Dermis microvascular lymphatic vessel endothelial cell (primary cell): ENCODE results near the gene NDUFB10. TPM values are rescaled to one million over a fixed set of nuclear protein-coding genes. Genes with fewer than 3 reads are reported as not detected.
"Not testable (repeated sequence)": the region's sequence is repeated elsewhere in the genome, so short reads cannot be mapped to it uniquely, and the experiment has no call there.

ENCODE experiments used
- DNase-seq, 2 donors: peaks; one replicate each; pipeline versions ENCODE4 v3.0.0 to v3.0.0-alpha.2; 2010; ENCODE audit warnings: low read depth in 2 of 2
- total RNA-seq: library from RNA; depleted of rRNA; stranded (reverse); fragments of >200 nt; gene quantifications from 2 replicates; pipeline ENCODE4 v1.2.1, GENCODE V29; 2014

NDUFB10 gene
- 137 and 147 TPM in 2 replicates for total RNA-seq

- DNase-seq = peak; percentile 83 to 93
Measured at GRCh38 chr16:1959269-1960039, at the start of gene NDUFB10. NDUFB10 (plus strand) TSS chr16:1959538; CDS start chr16:1959625, 87 bp downstream.

GRCh38 chr16:1909561-1910231 lies 49.6 kb upstream of the NDUFB10 start:
- DNase-seq = no peak

- no peak for DNase-seq
Measured at GRCh38 chr16:1911467-1912214, 47.7 kb upstream of the NDUFB10 start.

GRCh38 chr16:1912215-1912543 lies 47.2 kb upstream of the NDUFB10 start:
- no peak for DNase-seq

GRCh38 chr16:1913327-1914083 lies 45.8 kb upstream of the NDUFB10 start:
- no peak for DNase-seq

DNA sequence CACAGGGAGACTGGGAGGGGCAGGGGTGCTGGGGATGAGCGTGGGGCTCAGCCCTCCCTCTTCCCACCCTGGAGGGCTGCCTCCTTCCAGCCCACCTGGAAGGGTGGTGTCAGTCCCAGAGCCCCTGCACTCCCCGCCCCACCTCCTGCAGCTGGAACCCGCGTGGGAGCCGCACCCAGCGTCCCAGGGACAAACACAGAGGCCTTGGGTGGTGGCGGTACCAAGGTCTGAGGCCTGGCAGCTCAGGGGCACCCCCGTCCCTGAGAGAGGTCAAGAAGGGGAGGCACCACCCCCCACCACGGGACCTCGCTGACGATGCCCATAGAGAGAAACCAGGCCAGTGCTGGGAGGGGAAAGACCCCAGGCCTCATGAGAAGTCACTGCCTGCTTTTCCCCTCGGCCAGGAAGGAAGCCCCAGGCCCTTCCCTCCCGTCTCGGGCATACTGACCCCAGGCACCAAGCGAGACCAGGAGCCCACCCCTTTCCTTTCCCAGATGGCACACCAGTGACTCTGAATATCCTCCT lies 45.2 kb upstream of the NDUFB10 start:
- DNase-seq = no peak

DNA sequence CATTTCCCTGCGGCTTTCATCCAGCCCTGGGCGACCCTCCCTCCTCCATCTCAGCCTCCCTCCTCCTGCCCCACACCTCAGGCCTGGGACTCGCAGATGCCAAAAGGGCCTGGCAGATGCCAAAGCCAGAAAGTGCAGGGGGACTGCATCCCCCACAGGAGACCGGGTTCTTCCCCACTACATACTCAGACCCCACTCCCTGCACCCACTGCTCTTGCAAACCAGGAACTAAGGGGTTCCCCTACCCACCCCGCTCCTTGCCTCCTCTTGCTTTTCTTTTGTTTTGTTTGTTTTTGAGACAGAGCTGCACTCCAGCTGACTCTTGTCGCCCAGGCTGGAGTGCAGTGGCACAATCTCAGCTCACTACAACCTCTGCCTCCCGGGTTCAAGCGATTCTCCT lies 44.4 kb upstream of the NDUFB10 start:
- no peak for DNase-seq

- DNase-seq = no peak
Measured at GRCh38 chr16:1915732-1916639, 43.4 kb upstream of the NDUFB10 start.

GRCh38 chr16:1916640-1916990 lies 42.7 kb upstream of the NDUFB10 start:
- DNase-seq = no peak

DNA sequence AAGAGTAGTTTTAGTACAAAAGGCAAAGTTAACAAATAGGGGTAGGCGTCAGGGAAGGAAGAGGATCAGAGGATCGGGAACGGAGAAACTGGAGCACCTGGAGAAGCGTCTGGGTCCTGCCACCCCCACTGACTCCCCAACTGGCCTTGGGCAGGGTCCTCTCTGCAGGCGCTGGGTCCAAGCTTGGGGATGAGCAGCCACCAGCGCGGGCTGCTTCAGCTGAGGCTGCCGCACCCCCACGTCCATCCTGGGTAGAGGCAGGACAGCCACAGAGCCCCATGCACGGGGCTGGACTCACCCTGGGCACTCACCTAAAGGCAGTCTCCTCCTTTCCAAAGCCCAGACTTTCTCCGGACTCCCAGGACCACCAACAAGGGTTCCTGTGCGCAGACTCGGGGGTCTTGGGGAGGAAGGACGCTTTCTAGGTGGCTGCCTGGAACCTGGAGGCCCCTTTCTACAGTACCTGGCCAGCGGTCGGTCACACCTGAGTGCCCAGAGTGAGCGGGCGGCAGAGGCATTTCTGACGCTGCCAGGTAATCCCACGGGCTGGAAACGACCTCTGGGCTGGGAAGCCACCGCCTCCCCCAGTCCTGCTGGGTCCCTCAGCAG lies 42.2 kb upstream of the NDUFB10 start:
- no peak for DNase-seq

DNA sequence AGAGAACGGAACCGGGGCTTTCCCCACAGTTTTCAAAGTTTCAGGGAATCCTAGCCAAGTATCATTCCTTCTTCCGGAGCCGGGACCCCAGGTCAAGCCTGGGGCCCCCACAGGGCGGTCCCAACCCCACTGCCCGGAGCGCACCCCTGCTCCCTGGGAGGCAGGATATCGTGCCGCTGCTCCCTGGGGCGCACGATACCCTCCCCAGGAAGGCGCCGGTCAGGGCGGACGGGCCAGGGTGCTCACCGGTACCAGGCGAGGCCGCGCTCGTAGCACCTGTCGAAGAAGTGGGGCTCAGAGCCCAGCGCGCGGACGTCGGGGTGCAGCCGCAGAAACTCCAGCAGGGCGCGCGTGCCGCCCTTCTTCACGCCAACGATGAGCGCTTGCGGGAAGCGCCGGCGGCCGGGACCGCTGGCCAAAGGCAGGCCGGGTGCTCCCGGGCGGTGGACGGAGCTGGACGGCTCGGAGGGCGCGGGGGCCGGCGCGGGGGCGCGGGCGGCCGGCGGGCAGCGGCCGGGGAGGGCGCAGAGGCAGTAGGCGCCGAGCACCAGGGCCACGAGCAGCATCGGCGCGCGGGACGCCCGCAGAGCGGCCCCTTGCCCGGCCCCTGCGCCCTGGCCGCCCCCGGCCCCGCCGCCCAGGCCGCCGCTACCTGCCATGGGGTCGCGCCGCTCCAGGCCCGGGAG lies 41.5 kb upstream of the NDUFB10 start:
- DNase-seq = no peak

GRCh38 chr16:1918351-1919326 lies 40.7 kb upstream of the NDUFB10 start, which contains the start of gene HS3ST6:
HS3ST6 (minus strand) TSS chr16:1918415; CDS start chr16:1918323, 92 bp downstream.
- no peak for DNase-seq

- no peak for DNase-seq
Measured at GRCh38 chr16:1919327-1919998, 39.9 kb upstream of the NDUFB10 start.

- not testable (repeated sequence) for DNase-seq
Measured at GRCh38 chr16:1920122-1920521, 39.2 kb upstream of the NDUFB10 start.

DNA sequence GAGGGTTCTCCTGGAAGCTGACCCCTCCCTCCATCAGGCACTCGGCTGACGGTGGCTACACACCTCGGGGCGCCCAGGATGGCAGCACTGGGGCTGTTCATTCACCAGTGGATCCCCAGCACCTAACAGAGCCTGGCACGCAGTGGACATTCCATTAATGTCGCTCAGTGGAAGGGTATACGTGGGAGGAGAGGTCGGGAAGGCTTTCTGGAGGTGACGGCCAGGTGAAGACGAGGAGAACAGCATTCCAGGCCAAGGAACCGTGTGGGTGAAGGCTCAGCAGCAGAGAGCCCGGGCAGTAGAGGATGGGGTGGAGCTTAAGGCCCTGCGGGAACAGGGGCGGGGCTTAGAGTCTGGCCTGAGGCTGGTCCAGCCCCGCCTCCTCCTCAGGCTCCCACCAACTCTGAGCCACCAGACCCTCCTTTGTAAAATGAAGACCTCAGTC lies 38.6 kb upstream of the NDUFB10 start:
- peak in 1 of 2 donors; percentile 22 for DNase-seq

- no peak for DNase-seq
Measured at GRCh38 chr16:1922357-1922756, 37.0 kb upstream of the NDUFB10 start.

GRCh38 chr16:1923299-1924034 lies 35.9 kb upstream of the NDUFB10 start:
- peak in 1 of 2 donors; percentile 29 for DNase-seq
